CD4-positive, alpha-beta T cell (primary cell): ENCODE data around the gene LARGE1. TPM values are rescaled to one million over a fixed set of nuclear protein-coding genes. Genes with fewer than 3 reads are reported as not detected.

Source experiments
- ATAC-seq: fragments of 200-7000 bp; cut with Tn5 transposase; one replicate; pipeline ENCODE4 v1.10.0; 2022; ENCODE audit warnings: mild to moderate bottlenecking; ENCODE audit not compliant: poor library complexity
- CTCF ChIA-PET: fragments of 350-600 bp; sonication (Branson Sonifier 250); formaldehyde crosslinking; loops from one replicate; lab custom pipeline; 2021; ENCODE audit warnings: antibody characterized with exemption, inconsistent platforms; lab: Charles Lee
- POLR2A ChIA-PET: fragments of 350-600 bp; sonication (Branson Sonifier 250); formaldehyde crosslinking; loops from one replicate; lab custom pipeline; 2021; ENCODE audit warnings: antibody characterized with exemption, inconsistent platforms; lab: Charles Lee
- DNase-seq, 14 experiments: peaks; one replicate each; pipeline ENCODE4 v3.0.0-alpha.2; 2013 to 2020; ENCODE audit warnings: mixed read lengths in 2 of 14
- H3K27ac ChIP-seq, 2 donors: one replicate each; pipeline versions ENCODE4 v1.5.1 to v1.7.0; 2013; ENCODE audit warnings: low read length in 2 of 2, low read depth in 1 of 2, mild to moderate bottlenecking in 1 of 2
- H3K27me3 ChIP-seq, 2 experiments: 1 replicate in 1 of 2; 2 replicates in 1 of 2; pipeline versions ENCODE4 v1.6.1 to v1.7.0; 2013; ENCODE audit warnings: low read length in 2 of 2, control low read depth in 1 of 2, mild to moderate bottlenecking in 1 of 2, moderate library complexity in 1 of 2; ENCODE audit not compliant: insufficient read depth in 2 of 2, control insufficient read depth in 1 of 2
- H3K36me3 ChIP-seq: one replicate; pipeline ENCODE4 v1.6.1; 2013; ENCODE audit warnings: low read length, control low read depth; ENCODE audit not compliant: insufficient read depth
- H3K4me1 ChIP-seq: one replicate; pipeline ENCODE4 v1.6.1; 2013; ENCODE audit warnings: low read length, control low read depth; ENCODE audit not compliant: insufficient read depth
- H3K4me3 ChIP-seq: one replicate; pipeline ENCODE4 v1.5.1; 2013; ENCODE audit warnings: mild to moderate bottlenecking, low read length, moderate library complexity
- H3K9me3 ChIP-seq, 2 experiments: 1 replicate in 1 of 2; 2 replicates in 1 of 2; pipeline versions ENCODE4 v1.6.1 to v1.7.0; 2013; ENCODE audit warnings: low read length in 2 of 2, mild to moderate bottlenecking in 2 of 2, control low read depth in 1 of 2, moderate library complexity in 1 of 2; ENCODE audit not compliant: control insufficient read depth in 1 of 2, insufficient read depth in 1 of 2
- H3K27ac Mint-ChIP-seq: one replicate; pipeline ENCODE4 v1.8.0; 2020; ENCODE audit warnings: mixed read lengths
- H3K27me3 Mint-ChIP-seq: one replicate; pipeline ENCODE4 v1.8.0; 2021; ENCODE audit warnings: mixed read lengths
- H3K36me3 Mint-ChIP-seq: one replicate; pipeline ENCODE4 v1.8.0; 2021; ENCODE audit warnings: low read depth, mixed read lengths
- H3K4me1 Mint-ChIP-seq: one replicate; pipeline ENCODE4 v1.8.0; 2021; ENCODE audit warnings: low read depth, mixed read lengths
- H3K4me3 Mint-ChIP-seq: one replicate; pipeline ENCODE4 v1.8.0; 2020; ENCODE audit warnings: mild to moderate bottlenecking, mixed read lengths
- H3K9me3 Mint-ChIP-seq: one replicate; pipeline ENCODE4 v1.8.0; 2020; ENCODE audit warnings: mixed read lengths
- CTCF ChIP-seq: fragments of 200-600 bp; IDR thresholded peaks from one replicate; pipeline ENCODE4 v1.8.0; 2022; ENCODE audit warnings: antibody characterized with exemption, mild to moderate bottlenecking
- intact Hi-C, 2 experiments: fragments of 100-400 bp; cut with DNase I in 1 of 2; cut with micrococcal nuclease in 1 of 2; formaldehyde crosslinking; loops; one replicate each; pipeline versions ENCODE4 v1.15.1 to v1.9.0; 2023 to 2025; cut with DNase I, micrococcal nuclease
- total RNA-seq, 174 experiments: library from RNA in 2 of 174; stranded (reverse) in 2 of 174; gene quantifications; one replicate each; pipeline ENCODE4 v1.2.3 and lab custom pipeline; 2021 to 2026

Gene LARGE1
- total RNA-seq, 2 experiments from 2014 or later = 0.14 to 0.70 TPM

GRCh38 chr22:33865248-33865647 is 55.0 kb downstream of the LARGE1 start:
- H3K4me3 ChIP-seq = no peak overlapping the region
- no peaks in the 10 kb centered on the region for H3K36me3 ChIP-seq
- no peaks in the 10 kb centered on the region for H3K27me3 Mint-ChIP-seq
- POLR2A ChIA-PET = no interaction called here
- H3K9me3 Mint-ChIP-seq = no peaks in the 10 kb centered on the region
- no peaks in the 10 kb centered on the region for H3K36me3 Mint-ChIP-seq
- TF ChIP-seq CTCF = no peak
- no peaks in the 10 kb centered on the region for H3K27me3 ChIP-seq
- no peaks in the 10 kb centered on the region for H3K4me1 Mint-ChIP-seq
- H3K9me3 ChIP-seq = peaks cover 0 to 19% of the 10 kb centered on the region in 2 experiments
- H3K4me1 ChIP-seq = no peaks in the 10 kb centered on the region
- intact Hi-C loops = no loop called here
- no peak for DNase-seq
- H3K4me3 Mint-ChIP-seq = no peak overlapping the region
- no peak overlapping the region for H3K27ac Mint-ChIP-seq
- H3K27ac ChIP-seq = no peak overlapping the region
- CTCF ChIA-PET = no interaction called here
- no peak for ATAC-seq

- Mint-ChIP-seq H3K27me3 (no peaks in the 10 kb centered on the region), H3K27ac (no peak overlapping the region), H3K36me3 (no peaks in the 10 kb centered on the region), H3K4me1 (no peaks in the 10 kb centered on the region), H3K4me3 (no peak overlapping the region), H3K9me3 (no peaks in the 10 kb centered on the region)
- TF ChIP-seq CTCF = no peak
- Histone ChIP-seq H3K27me3 (no peaks in the 10 kb centered on the region), H3K27ac (no peak overlapping the region), H3K9me3 (peaks cover 0 to 19% of the 10 kb centered on the region in 2 experiments), H3K36me3 (no peaks in the 10 kb centered on the region), H3K4me1 (no peaks in the 10 kb centered on the region), H3K4me3 (no peak overlapping the region)
- DNase-seq (no peak), ATAC-seq (no peak)
- intact Hi-C loops = no loop called here
- POLR2A ChIA-PET = no interaction called here
- CTCF ChIA-PET = no interaction called here
Observed at GRCh38 chr22:33864723-33865130, 55.5 kb downstream of the LARGE1 start.

- ATAC-seq (no peak), DNase-seq (no peak)
- Mint-ChIP-seq H3K4me1 (no peaks in the 10 kb centered on the region), H3K36me3 (no peaks in the 10 kb centered on the region), H3K9me3 (no peaks in the 10 kb centered on the region), H3K4me3 (no peak overlapping the region), H3K27ac (no peak overlapping the region), H3K27me3 (no peaks in the 10 kb centered on the region)
- Histone ChIP-seq H3K9me3 (peaks cover 0 to 24% of the 10 kb centered on the region in 2 experiments), H3K4me1 (no peaks in the 10 kb centered on the region), H3K4me3 (no peak overlapping the region), H3K27me3 (no peaks in the 10 kb centered on the region), H3K27ac (no peak overlapping the region), H3K36me3 (no peaks in the 10 kb centered on the region)
- no peak for TF ChIP-seq CTCF
- POLR2A ChIA-PET = no interaction called here
- CTCF ChIA-PET = interaction anchor here (0.6 kb wide), 1 partner anchor 32 kb away, joined by 3 read pairs; no protein-coding TSS in a partner anchor
- intact Hi-C loops = no loop called here
Observed at GRCh38 chr22:33861216-33861875, 58.9 kb downstream of the LARGE1 start.
